Globus pallidus (tissue), 1 donor: ENCODE results near the gene ARHGAP15.

ENCODE experiments used
- DNase-seq: peaks from one replicate; pipeline ENCODE4 v3.0.0-alpha.2; 2015; ENCODE audit warnings: low spot score

ARHGAP15 gene

DNA sequence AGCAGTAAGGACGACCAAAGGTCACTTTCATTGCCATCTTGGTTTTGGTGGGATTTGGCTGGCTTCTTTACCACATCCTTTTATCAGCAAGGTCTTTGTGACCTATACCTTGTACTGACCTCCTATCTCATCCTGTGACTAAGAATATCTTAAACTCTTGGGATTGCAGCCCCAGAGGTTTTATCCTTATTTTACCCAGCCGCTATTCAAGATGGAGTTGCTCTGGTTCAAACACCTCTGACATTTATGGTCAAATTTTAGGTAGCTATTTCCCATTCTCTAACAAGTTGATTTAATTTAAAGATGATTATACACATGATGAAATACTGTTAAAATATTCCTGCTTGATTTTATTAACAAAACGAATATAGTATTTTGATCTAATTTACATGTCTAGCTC is 326.1 kb downstream of the ARHGAP15 start:
- no peak for DNase-seq

DNA sequence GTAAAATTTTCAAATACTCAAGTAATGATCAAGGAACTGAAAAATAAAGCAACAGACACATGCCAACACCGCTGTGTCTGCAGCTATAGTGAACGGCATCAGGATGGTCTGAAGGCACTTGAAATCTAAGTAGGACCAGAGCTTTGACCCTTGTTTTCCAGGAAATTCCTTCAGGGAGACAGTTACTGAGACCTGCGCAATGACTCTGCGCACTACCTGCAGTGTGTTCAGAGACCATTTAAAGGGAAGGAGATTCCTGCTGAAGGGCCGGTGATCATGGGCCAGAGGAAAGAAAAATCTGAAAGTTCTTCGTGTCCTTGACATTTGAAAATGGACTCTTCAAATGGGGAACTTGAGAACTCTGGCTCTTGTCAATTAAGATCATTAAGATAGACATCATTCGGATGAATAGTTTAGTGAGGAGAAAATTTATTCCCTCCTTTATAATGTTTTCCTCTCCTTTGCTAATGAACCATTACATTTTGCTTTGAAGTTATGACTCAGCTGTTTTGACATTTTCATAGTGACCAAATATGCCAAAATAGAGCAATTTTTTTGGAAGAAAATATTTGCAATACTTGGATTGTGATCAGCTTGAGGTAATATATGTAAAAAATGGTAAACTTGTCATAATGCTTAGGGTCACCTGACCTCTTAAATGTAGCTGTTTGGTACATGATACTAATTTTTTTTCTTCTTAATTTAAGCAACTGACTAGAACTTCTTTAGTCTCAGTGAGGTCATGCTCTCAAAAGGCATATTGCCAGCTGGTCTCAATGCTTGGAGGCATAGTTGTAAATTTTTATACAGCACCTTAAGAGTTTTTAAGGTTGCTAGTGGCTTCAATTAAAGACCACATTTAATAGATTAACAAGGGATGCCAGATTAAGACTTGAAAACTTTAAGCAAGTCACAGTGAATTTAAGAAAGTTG is 329.3 kb downstream of the ARHGAP15 start:
- DNase-seq = no peak

DNA sequence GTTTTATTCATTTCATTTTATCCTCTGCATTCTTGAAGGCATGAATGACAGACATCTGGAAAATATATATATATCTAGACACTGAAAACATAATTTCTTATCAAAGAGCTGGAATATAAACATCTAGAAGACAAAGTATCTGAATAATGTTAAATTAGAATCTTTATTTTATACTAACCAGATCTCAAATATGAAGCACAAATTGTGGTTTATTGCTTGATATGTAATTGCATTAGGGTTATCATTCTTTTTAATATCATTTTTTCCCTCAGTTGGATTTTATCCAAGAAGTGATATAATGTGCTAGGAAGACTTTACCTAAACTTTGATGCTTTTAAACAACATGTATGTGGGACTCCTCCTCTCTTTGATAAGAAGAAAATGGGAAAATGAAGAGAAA is 331.2 kb downstream of the ARHGAP15 start:
- DNase-seq = no peak

DNA sequence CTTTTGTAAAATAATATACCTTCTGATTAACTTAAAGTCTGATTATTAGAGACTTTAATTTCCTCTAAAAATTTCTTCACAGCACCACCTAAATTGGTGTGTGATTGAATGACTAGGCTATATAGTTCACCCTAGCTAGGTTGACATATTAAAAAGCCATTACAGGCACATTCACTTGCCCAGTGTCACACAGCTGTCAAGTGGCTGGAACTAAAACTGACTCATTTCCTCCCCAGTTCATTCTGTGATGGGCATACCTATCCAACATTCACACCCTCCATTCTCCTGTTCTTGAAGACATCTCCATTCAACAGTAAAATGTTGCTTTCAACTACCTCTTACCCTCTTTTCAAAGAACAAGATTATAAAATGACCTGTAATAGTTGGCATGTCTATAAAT is 334.5 kb downstream of the ARHGAP15 start:
- DNase-seq = no peak

DNA sequence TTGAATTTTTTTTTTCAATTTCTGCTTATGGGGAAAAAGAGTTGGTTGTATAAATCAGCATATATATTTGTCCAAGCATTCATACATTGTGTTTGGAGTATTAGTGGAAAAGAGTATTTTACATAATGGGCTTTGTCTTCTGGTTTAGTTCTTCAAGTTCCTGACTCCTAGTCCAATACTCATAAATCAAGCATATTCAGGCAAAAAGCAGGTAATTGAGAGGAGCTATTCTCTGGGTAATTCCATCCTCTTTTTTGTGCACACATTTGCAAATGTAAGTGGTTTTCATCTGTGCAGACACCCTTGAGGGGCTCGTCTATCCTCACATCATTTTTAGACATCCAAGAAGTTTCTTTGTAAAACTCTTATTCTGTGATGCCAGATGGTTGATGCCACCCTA is 337.2 kb downstream of the ARHGAP15 start:
- no peak for DNase-seq

DNA sequence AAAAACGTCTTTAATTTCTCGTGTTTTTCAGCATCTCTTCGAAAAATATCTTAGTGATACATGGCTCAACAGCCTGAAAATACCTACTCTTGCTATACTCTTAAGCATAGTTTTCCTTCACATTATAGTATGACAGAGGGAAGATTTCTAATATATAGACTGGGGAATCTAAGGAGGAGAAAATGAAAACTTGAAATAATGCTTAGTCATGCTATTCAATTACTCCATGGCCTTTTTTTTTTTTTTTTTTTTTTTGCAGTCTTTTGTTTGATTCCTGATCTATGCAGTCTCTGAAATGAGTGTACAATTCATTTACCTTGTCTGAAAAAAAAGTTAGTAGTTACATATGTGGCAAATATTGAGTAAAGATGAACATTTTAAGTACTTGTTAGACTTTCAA is 337.8 kb downstream of the ARHGAP15 start:
- DNase-seq = no peak

DNA sequence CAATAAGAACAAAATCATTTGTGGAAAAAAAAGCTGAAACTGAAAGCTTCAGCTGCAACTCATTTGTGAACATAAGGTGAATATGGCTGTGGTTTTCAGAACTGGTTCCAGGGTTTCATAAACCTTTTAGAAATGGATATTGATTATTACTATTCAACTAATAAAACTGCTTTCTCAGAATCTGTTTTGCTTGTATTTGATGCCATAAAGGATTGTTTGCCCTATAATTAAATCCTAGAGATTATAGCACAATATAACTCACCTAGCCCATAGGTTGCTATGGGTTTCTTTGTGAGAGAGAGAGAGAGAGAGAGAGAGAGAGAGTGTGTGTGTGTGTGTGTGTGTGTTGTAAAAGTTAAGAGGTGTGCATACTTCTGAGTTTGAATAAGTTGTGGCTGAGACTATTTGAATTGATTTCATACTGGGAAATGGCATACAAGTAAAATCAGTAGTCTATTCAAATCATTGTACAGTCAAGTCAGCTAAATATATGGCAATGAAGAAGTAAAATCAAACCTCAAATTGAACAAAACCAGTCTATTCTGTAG is 339.2 kb downstream of the ARHGAP15 start:
- DNase-seq = no peak

DNA sequence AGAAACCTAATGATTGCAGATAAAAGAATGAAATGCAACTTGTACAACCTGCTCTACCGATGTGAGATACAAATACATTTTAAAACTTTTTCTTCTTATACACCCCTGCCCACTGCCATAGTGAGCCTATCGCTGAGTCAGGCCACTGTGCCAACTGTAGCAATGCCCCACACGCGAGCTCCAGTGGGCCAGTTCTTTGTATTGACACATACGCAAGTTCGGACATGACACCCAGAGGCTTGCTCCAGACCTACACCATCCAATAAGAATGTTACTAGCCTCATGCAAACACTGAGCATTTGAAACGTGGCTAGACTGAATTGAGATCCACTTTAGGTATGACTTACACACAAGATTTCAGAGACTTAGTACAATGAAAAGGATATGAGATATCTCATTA is 340.1 kb downstream of the ARHGAP15 start:
- DNase-seq = no peak

DNA sequence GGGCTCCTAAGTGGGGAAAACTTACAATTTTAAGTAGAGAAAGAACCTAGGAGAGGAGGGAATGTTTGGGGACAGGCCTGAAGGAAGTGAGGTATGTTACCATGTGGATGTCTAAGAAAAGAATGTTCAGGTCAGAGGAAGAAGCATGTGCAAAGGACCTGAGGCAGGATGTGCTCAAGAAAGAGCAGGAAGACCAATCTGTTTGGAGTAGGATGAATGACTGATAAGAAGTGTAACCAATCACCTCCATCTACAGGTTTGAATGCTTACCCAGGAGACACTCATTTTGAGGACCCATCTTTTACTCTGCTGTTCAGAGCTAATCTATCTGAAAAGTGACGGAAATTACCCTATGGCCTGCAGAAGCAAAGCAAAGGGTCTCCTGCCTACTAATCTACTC is 342.3 kb downstream of the ARHGAP15 start:
- no peak for DNase-seq

DNA sequence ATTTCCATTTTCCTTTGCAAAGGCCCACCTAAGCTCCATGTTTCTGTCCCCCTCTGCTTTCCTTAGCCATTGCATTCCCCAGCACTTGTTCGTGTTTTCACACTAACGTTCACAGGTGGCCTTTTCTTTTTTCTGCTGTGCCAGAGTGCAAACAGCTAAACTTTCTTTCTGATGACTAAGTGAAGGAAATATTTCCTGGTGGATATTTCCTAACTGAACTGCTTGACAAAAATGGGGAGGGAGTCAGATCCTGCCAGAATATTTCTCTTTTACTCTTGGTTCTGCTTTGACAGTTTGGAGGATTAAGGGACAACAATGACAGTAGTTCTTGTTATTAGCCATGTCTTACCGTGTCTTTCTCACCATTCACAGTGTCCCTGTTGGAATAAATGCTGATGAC is 344.0 kb downstream of the ARHGAP15 start:
- DNase-seq = no peak

DNA sequence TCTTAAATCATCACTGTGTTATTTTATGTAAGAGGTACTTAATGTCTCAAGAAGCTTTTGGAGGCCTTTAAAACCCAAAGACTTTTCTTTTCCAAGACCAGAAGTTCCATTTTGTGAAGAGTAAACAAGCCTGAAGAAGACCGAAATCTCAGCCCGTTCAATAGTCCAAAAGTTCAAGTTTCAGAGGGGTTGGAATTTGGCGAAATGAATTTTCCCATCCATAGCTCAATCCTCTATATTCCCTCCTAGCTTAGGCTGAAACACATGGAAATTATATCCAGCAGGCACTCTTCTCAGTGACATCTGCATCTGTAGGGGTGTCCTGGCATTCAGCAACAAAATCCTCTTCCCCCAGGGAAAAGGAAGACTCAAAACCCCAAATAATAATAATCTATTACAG is 344.6 kb downstream of the ARHGAP15 start:
- DNase-seq = no peak

DNA sequence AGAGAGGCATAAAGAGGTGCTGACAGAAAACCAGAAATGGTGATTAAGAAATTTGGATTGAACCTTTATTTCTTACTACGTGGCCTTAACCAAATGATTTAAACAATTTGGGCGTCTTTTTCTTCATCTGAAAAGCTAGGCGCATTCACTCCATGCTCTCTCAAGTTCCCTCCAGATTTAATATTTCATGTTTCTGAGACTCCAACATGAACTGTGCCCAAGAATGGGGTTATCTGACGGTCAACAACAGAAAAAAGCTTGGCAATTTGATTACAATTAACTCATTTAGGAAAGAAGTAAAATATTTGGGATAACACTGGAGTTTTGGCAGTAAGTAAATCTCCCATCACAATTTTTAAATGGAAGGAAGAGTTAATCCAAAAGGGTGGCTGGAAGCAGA is 345.4 kb downstream of the ARHGAP15 start:
- no peak for DNase-seq

DNA sequence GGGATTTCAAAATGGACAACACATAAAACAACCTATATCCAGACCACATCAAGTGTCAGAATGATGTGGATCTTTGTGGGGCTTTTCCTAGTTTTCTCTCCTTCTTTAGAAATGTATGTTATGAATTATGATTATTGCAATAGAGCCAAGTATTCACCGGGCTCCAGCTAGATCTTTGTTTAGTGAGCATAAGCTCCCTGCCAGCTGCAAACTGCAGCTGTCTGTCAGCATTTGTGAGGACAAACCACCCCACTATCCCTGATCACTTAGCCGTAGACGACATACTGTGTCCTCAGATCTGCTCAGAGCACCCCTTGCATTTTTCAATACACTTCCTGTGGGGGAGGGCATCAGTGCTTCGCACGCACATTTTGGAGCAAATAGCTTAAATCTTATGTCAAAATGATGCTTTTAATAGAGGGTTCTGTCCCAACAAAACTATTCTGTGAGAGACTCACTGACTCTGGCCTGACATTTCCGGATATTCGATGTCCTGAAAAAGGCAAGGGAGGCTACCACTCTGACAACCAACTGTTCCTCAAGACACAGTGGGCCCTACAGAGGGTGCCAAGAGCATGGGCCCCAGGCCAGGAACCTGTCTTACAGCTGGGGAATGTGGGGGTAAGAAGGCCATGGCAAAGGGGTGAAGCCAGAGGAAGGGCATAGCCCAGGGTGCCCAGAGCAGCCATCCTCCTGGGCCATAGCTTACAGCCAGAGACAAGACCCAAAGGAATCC is 346.0 kb downstream of the ARHGAP15 start:
- DNase-seq = no peak

DNA sequence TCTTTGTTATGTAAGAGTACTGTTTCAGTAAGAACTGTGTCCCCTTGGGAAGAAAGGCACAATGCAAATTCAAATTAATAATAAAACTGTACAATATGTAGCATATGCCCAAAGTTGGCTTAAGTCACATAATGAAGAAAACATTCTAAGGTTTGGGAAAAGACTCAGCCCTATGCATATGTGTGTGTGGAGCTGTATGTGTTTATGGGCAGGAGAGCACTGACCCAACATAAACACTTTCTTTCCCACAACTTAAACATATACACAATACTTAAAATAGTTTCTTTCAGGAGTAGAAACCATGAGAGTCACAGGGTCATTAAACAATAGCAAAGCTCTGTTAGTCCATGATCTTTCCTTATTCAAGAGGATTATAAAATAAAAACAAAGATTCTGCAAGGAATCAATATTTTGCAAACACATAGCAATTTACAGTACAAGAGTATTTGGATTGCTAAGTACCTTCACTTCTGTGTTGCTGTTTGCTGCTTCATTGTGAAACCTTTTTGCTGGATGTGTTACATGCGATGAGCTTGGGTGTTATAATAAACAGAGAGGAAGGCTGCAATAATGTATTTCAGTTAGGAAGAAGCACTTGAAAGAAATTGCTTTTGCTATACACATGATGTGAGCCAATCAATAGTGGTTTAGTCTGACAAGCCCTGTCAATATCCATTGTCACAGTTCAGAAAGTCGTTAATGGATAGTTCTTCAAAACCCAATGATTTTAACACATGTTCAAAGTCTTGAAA is 347.3 kb downstream of the ARHGAP15 start:
- DNase-seq = no peak

DNA sequence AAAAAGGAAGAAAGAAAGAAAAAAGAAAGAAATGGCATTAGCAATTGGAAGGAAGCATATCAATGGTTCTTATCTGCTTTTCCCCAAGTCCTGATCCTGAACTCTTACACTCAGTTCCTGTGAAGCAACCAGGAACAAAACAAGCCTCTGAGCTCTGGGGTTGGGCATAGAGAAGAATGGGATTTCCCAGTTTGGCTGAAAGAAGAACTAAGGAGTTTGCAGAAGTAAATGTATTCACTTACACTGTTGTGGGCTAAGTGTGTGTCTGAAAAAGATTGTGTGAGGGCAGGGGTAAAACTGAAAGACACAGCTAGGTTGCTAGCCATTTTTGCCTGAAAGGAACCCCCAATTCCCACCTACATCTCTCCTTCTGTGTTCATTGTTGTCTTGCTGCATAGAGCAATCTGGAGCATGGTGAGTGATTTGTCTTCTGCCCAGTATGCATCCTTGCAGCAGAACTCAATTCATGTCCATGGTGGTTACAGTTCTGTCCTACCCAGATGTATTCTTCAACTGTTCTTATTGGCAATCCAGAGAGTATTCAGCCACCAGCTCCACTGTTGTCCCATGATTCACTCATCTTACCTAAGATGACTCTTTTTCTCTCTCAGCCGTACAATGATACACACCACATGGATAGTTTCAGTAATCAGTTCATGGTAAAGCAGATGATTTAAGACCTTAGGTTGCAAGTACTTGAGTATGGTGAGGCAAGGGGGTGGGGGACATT is 348.7 kb downstream of the ARHGAP15 start:
- no peak for DNase-seq

DNA sequence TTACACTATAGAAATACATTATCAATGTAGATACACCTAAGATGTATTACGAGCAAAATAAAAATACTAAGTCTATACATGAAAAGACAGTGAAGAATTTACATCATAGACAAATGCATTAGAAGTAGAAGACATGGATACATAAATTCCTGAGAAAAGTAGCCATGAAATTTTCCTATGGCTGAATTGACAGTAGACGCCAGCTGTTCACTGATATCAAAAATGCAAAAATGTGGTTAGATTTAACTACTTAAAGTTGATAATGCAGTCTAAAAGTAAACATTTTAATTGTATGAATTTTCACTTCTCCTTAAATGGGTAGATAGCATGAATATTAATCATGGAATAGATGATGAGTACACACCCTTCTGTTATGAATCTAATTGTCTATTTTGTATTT is 350.9 kb downstream of the ARHGAP15 start:
- no peak for DNase-seq

DNA sequence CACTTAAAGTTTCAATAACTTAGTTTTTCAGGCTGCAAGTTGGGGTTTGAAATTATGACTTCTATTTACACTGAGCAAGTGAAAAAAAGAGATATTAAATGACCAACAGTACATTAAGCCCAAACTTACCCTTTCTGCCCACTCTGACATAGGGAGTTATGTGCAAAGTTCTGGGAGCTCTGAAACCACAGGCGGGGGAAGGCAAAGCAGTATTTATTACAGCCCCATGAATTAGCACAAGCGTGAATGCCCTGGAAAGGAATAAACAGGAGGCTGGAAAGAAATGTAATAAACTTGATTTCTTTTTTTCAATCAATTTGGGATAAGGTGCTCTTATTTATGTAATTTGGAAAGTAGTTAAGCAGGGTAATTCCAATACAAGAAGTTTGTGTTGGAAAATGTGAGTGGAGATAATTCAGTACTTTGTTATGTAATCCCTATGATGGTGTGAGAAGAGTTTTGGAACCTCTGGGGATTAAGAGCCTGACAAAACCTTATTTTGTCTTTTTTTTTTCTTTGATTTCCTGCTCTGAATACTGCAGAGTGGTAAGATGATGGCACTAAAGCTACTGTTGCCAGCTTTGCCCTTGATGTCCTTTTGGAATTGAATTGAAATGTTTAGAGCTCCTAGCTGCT is 351.5 kb downstream of the ARHGAP15 start:
- no peak for DNase-seq

DNA sequence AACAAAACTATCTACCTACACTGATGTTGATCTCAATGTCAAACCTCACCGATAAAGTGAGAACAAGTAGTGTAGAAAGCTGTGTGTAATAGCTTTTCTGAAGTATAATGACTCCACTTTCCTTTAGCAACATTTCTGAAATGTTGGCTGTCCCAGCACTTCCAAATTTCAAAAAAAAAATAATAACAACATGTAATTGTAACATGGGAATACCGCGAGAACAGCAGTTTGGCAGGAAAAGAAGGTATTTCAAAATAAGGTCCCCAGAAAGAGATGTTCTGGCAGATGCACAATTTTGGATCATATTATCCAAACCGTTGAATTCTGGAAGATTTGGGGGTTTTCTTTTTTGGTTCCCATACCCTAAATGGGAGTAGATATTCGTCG is 352.0 kb downstream of the ARHGAP15 start:
- no peak for DNase-seq

DNA sequence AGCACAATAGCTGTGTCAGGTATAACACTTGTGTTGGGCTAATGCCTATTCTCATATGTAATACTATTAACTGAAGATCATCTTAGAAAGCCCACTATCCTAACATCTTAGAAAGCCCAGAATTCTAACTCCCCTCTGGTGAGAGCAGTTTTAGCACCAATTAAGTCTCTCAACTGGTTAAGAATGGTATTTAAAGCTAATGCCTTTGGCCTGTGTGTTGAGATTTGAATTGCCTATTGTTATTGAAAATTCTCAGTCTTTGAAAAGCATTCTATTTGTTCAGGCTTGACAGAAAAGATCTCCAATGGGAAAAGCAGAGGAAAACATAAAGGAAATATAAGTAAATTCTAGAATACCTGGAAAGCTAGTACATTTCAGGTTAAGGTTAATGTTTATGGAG is 352.5 kb downstream of the ARHGAP15 start:
- no peak for DNase-seq

DNA sequence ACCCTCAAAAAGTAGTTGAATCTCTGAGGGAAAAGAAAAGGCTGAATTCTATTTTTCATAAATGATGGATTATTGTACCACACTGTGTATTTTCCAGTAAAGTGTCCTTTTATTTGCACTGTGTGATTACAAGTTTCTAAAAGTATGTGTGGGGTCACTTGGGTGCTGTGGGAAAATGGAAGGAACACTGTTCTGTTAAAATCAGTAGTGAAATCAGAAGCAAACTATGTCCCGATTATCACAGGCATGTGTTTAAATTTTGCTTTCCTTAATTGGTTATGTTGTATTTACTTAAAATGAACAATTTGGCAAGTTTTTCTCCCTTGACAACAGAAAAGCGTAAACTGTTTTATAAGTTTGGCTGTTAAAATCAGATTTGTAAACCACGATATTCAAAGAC is 353.1 kb downstream of the ARHGAP15 start:
- DNase-seq = no peak

DNA sequence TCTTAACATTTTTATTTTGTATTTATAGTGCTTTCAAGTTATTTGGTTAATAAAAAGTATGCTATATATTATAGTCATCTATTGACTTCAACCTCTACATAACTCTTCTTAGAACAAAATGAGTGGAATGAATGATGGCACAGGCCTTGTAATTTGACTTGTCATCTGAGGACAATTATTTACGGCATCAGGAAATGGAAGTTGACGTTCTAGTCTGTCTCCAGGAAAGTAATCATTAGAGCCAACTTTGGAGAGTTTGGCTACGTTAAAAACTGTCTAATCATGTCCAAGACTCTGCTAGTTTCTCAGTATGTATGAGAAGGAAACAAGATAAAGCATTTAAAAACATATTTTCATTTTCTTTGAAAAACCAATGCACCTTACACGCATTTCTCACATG is 353.6 kb downstream of the ARHGAP15 start:
- DNase-seq = no peak
